22Rv1 (cell line): ENCODE data around the gene JTB.

Source experiments
- CTCF ChIP-seq: fragments of 450-650 bp; IDR thresholded peaks from 2 replicates; pipeline ENCODE4 v1.5.1; 2017; ENCODE audit warnings: mild to moderate bottlenecking
- ZFX ChIP-seq: fragments of 450-650 bp; IDR thresholded peaks from 2 replicates; pipeline ENCODE4 v1.6.1; 2017; ENCODE audit warnings: antibody characterized with exemption, borderline replicate concordance

GRCh38 chr1:154006136-154006535 is 28.7 kb upstream of the JTB start:
- TF ChIP-seq CTCF: no peak
- no peak for TF ChIP-seq ZFX
